ENCODE data around the gene SUSD5.

Gene SUSD5

GRCh38 chr3:33212406-33212805 lies 6.2 kb downstream of the SUSD5 start:
- Histone ChIP-seq H3K4me1 (ENCODE audit: control insufficient read depth, insufficient read depth, low read length) (no peaks in the 10 kb centered on the region), H3K36me3 (ENCODE audit: control insufficient read depth in 2 of 2, insufficient read depth in 1 of 2, low read length in 2 of 2) (peaks cover 6 to 25% of the 10 kb centered on the region in 2 experiments; a peak in 2 of 3 replicates), H3K27ac (ENCODE audit: extremely low read depth, low read depth, low read length) (no peak overlapping the region), H3K4me3 (ENCODE audit: low read depth, low read length) (no peak overlapping the region), H3K9me3 (ENCODE audit: control insufficient read depth, insufficient read depth, low read depth, low read length) (no peaks in the 10 kb centered on the region)
- POLR2A ChIA-PET, result no interaction called here
- TF ChIP-seq, protein P1, sequence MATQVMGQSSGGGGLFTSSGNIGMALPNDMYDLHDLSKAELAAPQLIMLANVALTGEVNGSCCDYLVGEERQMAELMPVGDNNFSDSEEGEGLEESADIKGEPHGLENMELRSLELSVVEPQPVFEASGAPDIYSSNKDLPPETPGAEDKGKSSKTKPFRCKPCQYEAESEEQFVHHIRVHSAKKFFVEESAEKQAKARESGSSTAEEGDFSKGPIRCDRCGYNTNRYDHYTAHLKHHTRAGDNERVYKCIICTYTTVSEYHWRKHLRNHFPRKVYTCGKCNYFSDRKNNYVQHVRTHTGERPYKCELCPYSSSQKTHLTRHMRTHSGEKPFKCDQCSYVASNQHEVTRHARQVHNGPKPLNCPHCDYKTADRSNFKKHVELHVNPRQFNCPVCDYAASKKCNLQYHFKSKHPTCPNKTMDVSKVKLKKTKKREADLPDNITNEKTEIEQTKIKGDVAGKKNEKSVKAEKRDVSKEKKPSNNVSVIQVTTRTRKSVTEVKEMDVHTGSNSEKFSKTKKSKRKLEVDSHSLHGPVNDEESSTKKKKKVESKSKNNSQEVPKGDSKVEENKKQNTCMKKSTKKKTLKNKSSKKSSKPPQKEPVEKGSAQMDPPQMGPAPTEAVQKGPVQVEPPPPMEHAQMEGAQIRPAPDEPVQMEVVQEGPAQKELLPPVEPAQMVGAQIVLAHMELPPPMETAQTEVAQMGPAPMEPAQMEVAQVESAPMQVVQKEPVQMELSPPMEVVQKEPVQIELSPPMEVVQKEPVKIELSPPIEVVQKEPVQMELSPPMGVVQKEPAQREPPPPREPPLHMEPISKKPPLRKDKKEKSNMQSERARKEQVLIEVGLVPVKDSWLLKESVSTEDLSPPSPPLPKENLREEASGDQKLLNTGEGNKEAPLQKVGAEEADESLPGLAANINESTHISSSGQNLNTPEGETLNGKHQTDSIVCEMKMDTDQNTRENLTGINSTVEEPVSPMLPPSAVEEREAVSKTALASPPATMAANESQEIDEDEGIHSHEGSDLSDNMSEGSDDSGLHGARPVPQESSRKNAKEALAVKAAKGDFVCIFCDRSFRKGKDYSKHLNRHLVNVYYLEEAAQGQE (tag by site-specific recombination; IDR thresholded peaks at IDR 0.05), result no peak
- TF ChIP-seq ZNF658 (tag by site-specific recombination; IDR thresholded peaks at IDR 0.05) (no peak), ZBTB10 (tag by site-specific recombination; IDR thresholded peaks at IDR 0.05) (no peak), ZNF24 (tag by site-specific recombination; IDR thresholded peaks at IDR 0.05) (no peak), ZNF677 (tag by site-specific recombination; IDR thresholded peaks at IDR 0.05) (no peak), ZSCAN18 (tag by site-specific recombination; IDR thresholded peaks at IDR 0.05) (no peak), ZEB2 (tag by site-specific recombination; IDR thresholded peaks at IDR 0.05) (no peak), ZNF221 (tag by site-specific recombination; IDR thresholded peaks at IDR 0.05; ENCODE audit: borderline replicate concordance) (no peak), ZNF510 (tag by site-specific recombination; IDR thresholded peaks at IDR 0.05; ENCODE audit: insufficient replicate concordance) (no peak), ZNF560 (tag by site-specific recombination; IDR thresholded peaks at IDR 0.05; ENCODE audit: borderline replicate concordance) (no peak), ZNF266 (tag by site-specific recombination; IDR thresholded peaks at IDR 0.05; ENCODE audit: low read depth) (no peak), ZFP37 (tag by site-specific recombination; IDR thresholded peaks at IDR 0.05) (no peak), ZNF292 (tag by site-specific recombination; IDR thresholded peaks at IDR 0.05; ENCODE audit: borderline replicate concordance, low read depth) (no peak)
- TF ChIP-seq, protein P2, sequence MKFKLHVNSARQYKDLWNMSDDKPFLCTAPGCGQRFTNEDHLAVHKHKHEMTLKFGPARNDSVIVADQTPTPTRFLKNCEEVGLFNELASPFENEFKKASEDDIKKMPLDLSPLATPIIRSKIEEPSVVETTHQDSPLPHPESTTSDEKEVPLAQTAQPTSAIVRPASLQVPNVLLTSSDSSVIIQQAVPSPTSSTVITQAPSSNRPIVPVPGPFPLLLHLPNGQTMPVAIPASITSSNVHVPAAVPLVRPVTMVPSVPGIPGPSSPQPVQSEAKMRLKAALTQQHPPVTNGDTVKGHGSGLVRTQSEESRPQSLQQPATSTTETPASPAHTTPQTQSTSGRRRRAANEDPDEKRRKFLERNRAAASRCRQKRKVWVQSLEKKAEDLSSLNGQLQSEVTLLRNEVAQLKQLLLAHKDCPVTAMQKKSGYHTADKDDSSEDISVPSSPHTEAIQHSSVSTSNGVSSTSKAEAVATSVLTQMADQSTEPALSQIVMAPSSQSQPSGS (tag by site-specific recombination; IDR thresholded peaks at IDR 0.05; ENCODE audit: low read depth), result no peak
- TF ChIP-seq, protein P3, sequence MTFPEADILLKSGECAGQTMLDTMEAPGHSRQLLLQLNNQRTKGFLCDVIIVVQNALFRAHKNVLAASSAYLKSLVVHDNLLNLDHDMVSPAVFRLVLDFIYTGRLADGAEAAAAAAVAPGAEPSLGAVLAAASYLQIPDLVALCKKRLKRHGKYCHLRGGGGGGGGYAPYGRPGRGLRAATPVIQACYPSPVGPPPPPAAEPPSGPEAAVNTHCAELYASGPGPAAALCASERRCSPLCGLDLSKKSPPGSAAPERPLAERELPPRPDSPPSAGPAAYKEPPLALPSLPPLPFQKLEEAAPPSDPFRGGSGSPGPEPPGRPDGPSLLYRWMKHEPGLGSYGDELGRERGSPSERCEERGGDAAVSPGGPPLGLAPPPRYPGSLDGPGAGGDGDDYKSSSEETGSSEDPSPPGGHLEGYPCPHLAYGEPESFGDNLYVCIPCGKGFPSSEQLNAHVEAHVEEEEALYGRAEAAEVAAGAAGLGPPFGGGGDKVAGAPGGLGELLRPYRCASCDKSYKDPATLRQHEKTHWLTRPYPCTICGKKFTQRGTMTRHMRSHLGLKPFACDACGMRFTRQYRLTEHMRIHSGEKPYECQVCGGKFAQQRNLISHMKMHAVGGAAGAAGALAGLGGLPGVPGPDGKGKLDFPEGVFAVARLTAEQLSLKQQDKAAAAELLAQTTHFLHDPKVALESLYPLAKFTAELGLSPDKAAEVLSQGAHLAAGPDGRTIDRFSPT (tag by site-specific recombination; IDR thresholded peaks at IDR 0.05), result no peak
- TF ChIP-seq, protein P4, sequence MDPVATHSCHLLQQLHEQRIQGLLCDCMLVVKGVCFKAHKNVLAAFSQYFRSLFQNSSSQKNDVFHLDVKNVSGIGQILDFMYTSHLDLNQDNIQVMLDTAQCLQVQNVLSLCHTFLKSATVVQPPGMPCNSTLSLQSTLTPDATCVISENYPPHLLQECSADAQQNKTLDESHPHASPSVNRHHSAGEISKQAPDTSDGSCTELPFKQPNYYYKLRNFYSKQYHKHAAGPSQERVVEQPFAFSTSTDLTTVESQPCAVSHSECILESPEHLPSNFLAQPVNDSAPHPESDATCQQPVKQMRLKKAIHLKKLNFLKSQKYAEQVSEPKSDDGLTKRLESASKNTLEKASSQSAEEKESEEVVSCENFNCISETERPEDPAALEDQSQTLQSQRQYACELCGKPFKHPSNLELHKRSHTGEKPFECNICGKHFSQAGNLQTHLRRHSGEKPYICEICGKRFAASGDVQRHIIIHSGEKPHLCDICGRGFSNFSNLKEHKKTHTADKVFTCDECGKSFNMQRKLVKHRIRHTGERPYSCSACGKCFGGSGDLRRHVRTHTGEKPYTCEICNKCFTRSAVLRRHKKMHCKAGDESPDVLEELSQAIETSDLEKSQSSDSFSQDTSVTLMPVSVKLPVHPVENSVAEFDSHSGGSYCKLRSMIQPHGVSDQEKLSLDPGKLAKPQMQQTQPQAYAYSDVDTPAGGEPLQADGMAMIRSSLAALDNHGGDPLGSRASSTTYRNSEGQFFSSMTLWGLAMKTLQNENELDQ (tag by site-specific recombination; IDR thresholded peaks at IDR 0.05; ENCODE audit: low read depth), result no peak
- TF ChIP-seq, protein P5, sequence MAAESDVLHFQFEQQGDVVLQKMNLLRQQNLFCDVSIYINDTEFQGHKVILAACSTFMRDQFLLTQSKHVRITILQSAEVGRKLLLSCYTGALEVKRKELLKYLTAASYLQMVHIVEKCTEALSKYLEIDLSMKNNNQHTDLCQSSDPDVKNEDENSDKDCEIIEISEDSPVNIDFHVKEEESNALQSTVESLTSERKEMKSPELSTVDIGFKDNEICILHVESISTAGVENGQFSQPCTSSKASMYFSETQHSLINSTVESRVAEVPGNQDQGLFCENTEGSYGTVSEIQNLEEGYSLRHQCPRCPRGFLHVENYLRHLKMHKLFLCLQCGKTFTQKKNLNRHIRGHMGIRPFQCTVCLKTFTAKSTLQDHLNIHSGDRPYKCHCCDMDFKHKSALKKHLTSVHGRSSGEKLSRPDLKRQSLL (tag by site-specific recombination; IDR thresholded peaks at IDR 0.05), result no peak
- CTCF ChIA-PET, result no interaction called here

Measured in HEK293 (cell line).